Measurements from ENCODE around the gene TSR2. TPM values are rescaled to one million over a fixed set of nuclear protein-coding genes. Genes with fewer than 3 reads are reported as not detected.

TSR2 gene, protein sequence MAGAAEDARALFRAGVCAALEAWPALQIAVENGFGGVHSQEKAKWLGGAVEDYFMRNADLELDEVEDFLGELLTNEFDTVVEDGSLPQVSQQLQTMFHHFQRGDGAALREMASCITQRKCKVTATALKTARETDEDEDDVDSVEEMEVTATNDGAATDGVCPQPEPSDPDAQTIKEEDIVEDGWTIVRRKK
- total RNA-seq (2014; rRNA removed; shearing (Covaris generic)): 27.8 and 29.1 TPM in 2 replicates

DNA sequence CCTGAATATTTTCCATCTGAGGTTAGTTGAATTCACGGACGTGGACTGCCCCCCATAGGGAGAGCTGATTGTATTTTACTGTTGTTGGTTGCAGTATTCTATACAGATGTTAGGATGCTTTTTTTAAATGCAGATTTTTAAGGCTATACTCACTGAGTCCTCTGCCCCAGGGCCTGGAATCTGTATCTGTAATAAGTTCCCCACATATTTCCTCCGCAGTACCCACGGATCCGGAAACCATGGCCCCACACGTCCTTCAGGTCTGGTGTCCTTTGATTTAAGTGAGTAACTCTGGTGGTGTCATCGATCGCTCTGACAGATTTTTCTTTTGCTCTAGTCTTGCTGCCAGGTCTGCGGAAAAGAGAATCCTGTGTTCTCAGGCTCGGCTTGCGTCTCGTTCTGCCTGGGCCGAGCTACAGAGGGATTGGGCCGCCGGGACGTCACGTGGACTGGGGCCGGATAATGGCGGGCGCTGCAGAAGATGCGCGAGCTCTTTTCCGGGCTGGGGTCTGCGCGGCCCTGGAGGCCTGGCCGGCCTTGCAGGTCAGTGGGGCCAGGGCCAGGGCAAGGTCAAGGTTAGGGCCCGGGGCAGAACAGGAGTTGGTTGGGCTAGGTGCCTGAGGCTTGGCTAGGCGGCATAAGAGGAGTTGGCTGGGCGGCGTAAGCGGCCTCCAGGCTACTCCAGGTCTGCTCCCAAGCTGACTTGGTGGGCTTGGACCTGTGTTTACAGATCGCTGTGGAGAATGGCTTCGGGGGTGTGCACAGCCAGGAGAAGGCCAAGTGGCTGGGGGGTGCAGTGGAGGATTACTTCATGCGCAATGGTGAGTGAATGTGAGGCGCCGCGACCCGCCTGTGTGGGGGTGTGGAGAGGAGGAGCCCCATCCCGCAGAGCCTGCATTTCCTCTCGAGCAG, at the start of gene TSR2:
Gene TSR2, plus strand, starts transcription at position 445 of the 912 bp plus-strand sequence. Its CDS starts 18 bp downstream, at position 463.
- Histone ChIP-seq H3K27ac (peak within 1 kb of the TSS; percentile 60), H3K4me1 (no peaks in the 10 kb centered on the region), H3K9me3 (replicated peaks) (no peaks in the 10 kb centered on the region), H3K4me3 (peak within 1 kb of the TSS; percentile 89), H3K36me3 (no peaks in the 10 kb centered on the region), H3K27me3 (no peaks in the 10 kb centered on the region)
- DNase-seq: peak; percentile 76 to 82

DNA sequence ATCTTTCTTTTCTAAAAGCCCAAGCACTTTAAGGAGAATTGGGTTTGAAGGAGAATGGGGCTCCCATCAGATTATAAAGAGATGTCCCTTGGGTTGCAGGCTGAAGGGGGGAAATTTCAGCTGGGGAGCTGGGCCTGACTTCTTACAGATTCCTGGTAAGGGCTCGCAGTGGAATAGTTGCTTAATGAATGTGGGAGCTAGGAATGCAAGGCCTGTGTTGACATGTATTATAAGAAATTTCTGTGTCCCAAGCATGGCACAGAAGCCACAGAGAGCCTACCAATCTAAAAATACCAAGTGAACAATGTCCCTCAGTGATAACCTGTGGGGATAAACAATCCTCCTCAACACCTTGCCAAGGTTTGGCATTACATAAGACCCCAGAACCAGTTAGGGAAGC, 43.1 kb upstream of the TSR2 start:
- Histone ChIP-seq H3K9me3 (replicated peaks) (no peaks in the 10 kb centered on the region), H3K4me1 (no peaks in the 10 kb centered on the region), H3K27ac (no peak overlapping the region), H3K4me3 (no peak overlapping the region), H3K27me3 (no peaks in the 10 kb centered on the region), H3K36me3 (no peaks in the 10 kb centered on the region)
- DNase-seq: no peak

DNA sequence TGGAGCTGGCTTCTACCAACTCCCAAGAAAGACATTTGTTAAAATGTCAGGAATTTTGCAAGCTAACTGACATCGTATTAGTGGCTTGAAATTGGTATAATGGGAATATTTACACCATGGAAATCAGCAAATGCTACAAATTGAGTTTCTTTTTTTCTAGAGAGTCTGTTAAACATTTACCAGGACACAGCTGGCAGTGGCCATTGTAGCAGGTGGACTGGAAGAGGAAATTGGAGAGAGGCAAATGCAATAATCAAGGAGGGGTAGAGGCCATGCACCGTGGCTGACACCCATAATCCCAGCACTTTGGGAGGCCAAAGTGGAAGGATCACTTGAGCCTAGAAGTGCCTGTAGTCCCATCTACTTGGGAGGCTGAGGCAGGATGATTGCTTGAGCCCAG, 32.9 kb upstream of the TSR2 start:
- no peak for DNase-seq
- Histone ChIP-seq H3K27ac (no peak overlapping the region), H3K4me1 (peaks cover 3% of the 10 kb centered on the region; the same call in 1 of the 2 replicates), H3K36me3 (no peaks in the 10 kb centered on the region), H3K4me3 (no peak overlapping the region), H3K27me3 (no peaks in the 10 kb centered on the region), H3K9me3 (replicated peaks) (no peaks in the 10 kb centered on the region)

DNA sequence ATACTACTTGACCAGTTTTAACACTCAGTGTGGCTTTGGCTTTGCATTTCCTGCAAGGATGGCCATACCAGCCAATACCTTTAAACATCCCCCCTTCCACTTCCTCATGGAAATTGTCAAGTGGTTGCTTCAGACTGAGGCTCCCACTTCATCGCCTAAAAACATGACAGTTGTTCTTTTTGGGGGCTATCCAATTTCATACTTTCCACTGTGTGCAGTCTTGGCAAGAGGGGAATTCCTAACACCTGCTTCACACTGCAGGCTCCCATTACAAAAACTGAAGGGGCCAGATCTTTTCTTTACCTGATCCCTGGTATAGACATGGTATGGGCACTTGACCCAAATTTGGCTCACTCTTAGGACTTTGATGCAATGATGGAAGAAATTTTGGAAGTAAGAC, 28.5 kb upstream of the TSR2 start:
- Histone ChIP-seq H3K27me3 (no peaks in the 10 kb centered on the region), H3K4me1 (peaks cover 3% of the 10 kb centered on the region; the same call in 1 of the 2 replicates), H3K9me3 (replicated peaks) (no peaks in the 10 kb centered on the region), H3K27ac (no peak overlapping the region), H3K36me3 (no peaks in the 10 kb centered on the region), H3K4me3 (no peak overlapping the region)
- peak; percentile 13 to 63 for DNase-seq

DNA sequence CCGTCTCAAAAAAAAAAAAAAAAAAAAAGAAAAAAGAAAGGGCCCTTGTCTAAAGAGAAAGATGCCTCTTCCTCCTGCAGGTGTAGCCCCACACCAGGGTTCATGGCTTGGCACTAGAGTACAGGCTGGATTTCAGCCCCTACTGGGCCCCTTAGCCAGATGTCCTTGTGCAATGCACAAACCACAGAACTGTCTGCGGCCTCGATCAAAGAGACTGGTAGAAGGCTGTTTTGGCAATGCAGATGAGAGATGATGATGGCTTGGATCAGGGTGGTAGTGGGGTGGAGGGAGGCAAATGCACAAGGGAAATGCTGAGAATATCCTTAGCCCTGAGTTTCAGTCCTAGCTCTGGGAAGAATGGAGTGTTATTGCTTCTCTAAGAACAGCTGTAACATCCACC, 26.5 kb upstream of the TSR2 start:
- Histone ChIP-seq H3K27me3 (no peaks in the 10 kb centered on the region), H3K36me3 (no peaks in the 10 kb centered on the region), H3K9me3 (replicated peaks) (no peaks in the 10 kb centered on the region), H3K4me1 (peaks cover 3% of the 10 kb centered on the region; the same call in 1 of the 2 replicates), H3K4me3 (no peak overlapping the region), H3K27ac (no peak overlapping the region)
- peak; percentile 9 to 33 for DNase-seq

DNA sequence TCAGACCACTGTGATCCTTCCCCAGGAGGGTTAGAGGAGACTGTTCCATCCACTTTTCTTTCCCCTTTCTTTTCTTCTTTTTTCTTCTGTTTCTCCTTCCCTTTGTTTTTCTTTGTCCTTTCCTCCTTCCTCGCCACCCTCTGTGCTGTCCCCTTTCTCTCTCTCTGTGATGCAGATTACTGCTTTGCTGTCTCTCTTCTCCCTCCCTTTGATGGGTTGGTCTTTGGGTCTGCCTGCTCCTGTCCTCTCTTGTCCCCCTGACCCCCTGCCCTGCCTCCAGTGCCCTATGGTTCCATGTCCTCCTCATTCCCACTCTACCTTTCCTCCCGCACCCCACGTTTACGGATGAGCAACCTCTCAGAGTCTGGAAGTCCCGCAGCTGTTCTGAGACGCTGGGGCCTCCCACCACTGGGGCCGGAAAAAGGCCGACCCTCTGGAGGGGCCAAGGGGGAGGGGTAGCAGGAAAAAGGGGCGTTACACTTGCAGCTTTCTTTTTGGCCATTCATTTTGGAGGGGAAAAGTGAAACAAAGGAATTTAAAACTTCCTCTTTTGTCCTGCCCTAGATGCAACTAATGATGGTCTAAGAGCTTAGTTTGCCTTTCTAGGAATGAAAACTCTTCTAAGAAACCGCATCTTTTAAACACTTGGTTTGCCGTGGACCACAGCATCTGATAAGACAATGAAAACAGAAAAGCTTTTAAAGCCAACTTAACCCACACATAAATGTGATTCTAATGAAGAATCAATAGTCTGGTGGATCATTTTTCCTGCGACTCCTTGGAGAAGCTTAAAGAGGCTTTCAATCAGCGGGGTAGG, 24.5 kb upstream of the TSR2 start:
- no peaks in the 10 kb centered on the region for H3K27me3 ChIP-seq
- H3K36me3 ChIP-seq: no peaks in the 10 kb centered on the region
- H3K4me3 ChIP-seq: peak overlapping the region; percentile 48
- H3K9me3 ChIP-seq (replicated peaks): no peaks in the 10 kb centered on the region
- no peak overlapping the region for H3K27ac ChIP-seq
- DNase-seq: peak; percentile 39 to 51
- H3K4me1 ChIP-seq: peaks cover 3% of the 10 kb centered on the region; the same call in 1 of the 2 replicates

DNA sequence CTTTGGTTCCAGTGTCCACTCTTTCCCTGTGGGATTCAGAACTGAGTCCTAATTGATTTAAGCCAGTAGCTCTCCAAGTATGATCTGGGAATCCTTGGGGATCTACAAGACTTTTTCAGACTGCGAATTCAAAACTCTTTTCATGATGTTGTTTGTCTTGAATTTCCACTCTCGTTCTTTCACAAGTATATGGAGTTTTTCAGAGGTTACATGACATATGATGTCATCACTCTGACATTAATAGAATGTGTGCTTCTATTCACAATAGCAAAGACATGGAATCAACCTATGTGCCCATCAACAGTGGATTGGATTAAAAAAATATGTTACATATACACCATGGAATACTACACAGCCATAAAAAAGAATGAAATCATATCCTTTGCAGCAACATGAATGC, 23.2 kb upstream of the TSR2 start:
- DNase-seq: no peak
- H3K9me3 ChIP-seq (replicated peaks): no peaks in the 10 kb centered on the region
- H3K27ac ChIP-seq: no peak overlapping the region

DNA sequence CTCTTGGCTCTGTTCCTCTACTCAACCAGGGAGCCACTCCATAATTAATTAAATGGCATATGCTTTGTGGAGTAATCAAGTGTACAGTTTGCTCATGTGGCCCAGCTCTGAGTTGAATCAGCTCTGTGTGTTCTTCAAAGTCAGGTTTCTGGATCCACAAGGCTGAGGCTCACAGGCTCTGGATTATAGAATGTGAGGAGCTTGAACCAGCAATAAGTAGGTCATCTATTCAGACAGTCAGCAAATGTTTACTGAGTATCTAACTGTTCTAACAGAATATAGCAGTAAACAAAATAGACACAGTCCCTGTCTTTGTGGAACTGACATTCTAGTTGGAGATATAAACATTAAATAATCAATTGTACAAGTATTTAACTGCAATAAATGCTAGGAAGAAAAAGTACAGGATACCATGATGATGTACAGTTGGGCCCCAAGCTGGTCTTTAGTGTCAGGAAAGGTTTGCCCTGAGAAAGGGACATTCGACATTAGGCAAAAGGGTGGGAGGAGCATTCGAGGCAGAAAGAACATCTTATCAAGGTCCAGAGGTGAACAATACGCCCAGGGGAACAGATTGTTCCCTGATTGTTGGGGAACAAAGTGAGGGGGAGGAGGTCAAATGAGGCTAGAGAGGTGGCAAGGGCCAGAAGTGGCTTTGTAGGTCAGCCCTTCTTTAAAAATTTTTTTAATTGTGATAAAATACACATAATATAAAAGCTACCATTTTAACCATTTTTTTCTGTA, 20.5 kb upstream of the TSR2 start:
- H3K27ac ChIP-seq: no peak overlapping the region
- no peak for DNase-seq
- no peaks in the 10 kb centered on the region for H3K9me3 ChIP-seq (replicated peaks)
- no peak overlapping the region for H3K4me3 ChIP-seq
- no peaks in the 10 kb centered on the region for H3K36me3 ChIP-seq
- H3K27me3 ChIP-seq: no peaks in the 10 kb centered on the region
- no peaks in the 10 kb centered on the region for H3K4me1 ChIP-seq

More for the DNA sequence above, 23.2 kb upstream of the TSR2 start:
- Histone ChIP-seq H3K27me3 (no peaks in the 10 kb centered on the region), H3K36me3 (no peaks in the 10 kb centered on the region), H3K4me3 (no peak overlapping the region), H3K4me1 (peaks cover under 1% of the 10 kb centered on the region; the same call in 1 of the 2 replicates)

DNA sequence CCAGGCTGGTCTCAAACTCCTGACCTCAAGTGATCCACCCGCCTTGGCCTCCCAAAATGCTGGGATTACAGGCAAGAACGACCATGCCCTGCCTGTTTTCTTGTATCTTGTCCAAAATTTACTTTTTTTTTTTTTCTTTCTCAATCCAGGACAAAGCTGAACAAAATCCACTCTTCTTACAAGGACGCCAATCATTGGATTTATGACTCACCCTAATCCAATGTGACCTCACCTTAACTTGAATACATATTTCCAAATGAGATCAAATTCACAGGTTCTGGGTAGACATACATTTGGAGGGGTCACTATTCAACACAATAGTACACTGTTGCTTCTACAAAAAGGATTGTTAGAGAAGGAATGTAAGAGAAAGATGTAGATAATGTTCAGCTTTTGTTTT, 18.0 kb upstream of the TSR2 start:
- DNase-seq: no peak
- Histone ChIP-seq H3K4me3 (no peak overlapping the region), H3K9me3 (replicated peaks) (no peaks in the 10 kb centered on the region), H3K36me3 (no peaks in the 10 kb centered on the region), H3K4me1 (no peaks in the 10 kb centered on the region), H3K27me3 (no peaks in the 10 kb centered on the region), H3K27ac (no peak overlapping the region)

DNA sequence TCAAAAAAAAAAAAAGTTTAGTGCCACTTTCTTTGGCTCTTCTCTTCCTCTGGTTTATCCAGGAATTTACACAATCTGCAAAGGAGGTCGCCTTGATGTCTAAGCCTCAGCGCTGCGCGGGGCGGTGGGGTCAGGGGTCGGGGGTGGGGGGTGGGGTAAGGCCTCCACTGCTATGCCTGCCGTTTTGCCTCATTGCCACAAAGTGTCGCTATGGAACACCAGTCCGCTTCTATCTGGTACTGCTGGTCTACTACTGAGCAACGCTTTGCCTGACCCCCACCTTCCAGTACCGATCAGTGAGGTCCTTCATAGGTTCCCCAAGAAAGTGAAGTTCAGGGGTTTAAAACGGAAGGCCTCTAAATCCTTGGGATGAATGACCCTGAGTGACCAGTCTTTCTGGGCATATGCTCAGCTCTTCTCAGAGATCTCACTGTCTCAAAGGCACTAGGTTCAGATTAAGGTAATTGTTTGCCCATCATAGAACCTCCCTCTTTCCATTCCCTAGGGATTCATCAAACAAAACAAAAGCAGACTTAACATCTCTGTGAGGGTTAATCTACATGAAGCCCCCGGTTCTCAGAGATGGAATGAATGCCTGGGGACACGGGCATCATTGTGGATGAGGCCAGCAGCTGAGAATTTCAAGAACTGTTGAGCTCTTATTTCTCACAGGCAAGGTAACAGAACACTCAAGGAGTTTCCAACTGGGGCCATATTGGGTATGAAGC, 16.9 kb upstream of the TSR2 start:
- no peak overlapping the region for H3K27ac ChIP-seq
- no peaks in the 10 kb centered on the region for H3K4me1 ChIP-seq
- no peaks in the 10 kb centered on the region for H3K9me3 ChIP-seq (replicated peaks)
- no peaks in the 10 kb centered on the region for H3K36me3 ChIP-seq
- no peak for DNase-seq
- no peak overlapping the region for H3K4me3 ChIP-seq
- no peaks in the 10 kb centered on the region for H3K27me3 ChIP-seq

DNA sequence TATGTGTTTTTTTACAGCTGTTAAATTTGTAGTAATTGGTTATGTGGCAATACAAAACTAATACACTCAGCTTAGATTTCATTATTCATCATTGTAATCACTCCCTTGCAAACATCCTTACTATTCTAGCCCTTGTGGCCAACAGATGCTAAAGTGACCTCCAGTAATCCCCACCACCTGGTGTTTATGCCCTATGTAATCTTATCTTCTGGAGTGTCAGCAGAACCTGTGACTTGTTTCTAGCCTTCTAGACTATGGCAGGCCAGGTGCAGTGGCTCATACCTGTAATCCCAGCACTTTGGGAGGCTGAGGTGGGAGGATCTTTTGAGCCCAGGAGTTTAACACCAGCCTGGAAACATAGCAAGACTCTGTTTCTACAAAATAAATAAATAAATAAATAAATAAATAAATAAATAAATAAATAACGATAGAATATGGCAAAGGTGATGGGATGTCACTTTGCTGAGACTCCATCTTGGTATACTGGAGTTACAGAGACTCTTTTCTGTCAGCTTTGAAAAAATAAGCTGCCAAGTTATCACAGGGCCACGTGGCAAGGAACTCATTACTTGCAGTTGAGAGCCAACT, 12.3 kb upstream of the TSR2 start:
- no peak overlapping the region for H3K4me3 ChIP-seq
- no peaks in the 10 kb centered on the region for H3K36me3 ChIP-seq
- DNase-seq: peak in 1 of 2 experiments; percentile 19
- no peaks in the 10 kb centered on the region for H3K27me3 ChIP-seq
- no peaks in the 10 kb centered on the region for H3K4me1 ChIP-seq
- no peaks in the 10 kb centered on the region for H3K9me3 ChIP-seq (replicated peaks)
- no peak overlapping the region for H3K27ac ChIP-seq

DNA sequence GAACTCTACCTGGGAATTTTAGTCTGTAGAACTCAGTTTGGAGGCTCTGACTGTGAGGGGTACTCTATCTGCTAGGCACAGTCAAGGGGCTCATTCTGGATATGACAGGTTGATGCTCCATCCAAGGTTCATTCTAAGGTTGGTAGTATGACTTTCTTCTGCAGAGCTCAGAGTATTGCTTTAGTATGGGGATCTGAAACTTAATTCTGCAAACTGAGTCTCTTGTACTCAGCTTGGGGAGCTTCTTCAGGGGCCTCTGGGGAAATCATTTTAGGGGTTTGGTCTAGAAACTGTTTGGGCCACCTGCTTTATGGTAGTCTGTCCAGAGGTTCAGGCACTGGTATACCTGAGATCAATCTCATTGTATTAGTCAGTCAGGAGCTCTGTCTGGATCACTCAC, 9.7 kb upstream of the TSR2 start:
- no peak overlapping the region for H3K27ac ChIP-seq
- H3K9me3 ChIP-seq (replicated peaks): no peaks in the 10 kb centered on the region
- H3K36me3 ChIP-seq: no peaks in the 10 kb centered on the region
- no peaks in the 10 kb centered on the region for H3K4me1 ChIP-seq
- H3K4me3 ChIP-seq: no peak overlapping the region
- no peak for DNase-seq
- H3K27me3 ChIP-seq: no peaks in the 10 kb centered on the region

DNA sequence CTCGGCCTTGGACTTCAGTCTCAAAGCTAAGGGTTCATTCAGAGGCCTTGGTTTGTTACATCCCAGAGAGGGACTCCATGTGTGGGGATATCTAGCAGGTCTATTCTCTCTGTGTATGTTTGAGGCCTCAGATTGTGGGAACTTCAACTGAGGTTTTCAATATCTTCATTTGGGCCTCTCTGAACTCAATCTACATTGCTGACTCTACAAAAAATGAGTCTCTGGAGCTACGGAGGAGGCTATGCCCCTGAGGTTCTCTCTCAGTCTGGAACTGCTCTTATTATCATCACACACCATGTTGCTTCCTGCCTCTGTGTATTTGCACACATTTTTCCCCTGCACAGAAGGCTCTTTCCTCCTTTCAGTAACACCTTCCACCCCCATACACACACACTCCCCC, 5.1 kb upstream of the TSR2 start:
- H3K27me3 ChIP-seq: no peaks in the 10 kb centered on the region
- no peaks in the 10 kb centered on the region for H3K36me3 ChIP-seq
- no peak overlapping the region for H3K4me3 ChIP-seq
- H3K27ac ChIP-seq: no peak overlapping the region
- H3K4me1 ChIP-seq: no peaks in the 10 kb centered on the region
- no peaks in the 10 kb centered on the region for H3K9me3 ChIP-seq (replicated peaks)
- no peak for DNase-seq
